Skeletal muscle satellite cell (primary cell): Measurements from ENCODE around the gene CENPF.
A peak's percentile ranks its signal among the peaks of the same experiment; 100 is the strongest.
"Not testable (repeated sequence)": the region's sequence is repeated elsewhere in the genome, so short reads cannot be mapped to it uniquely, and the experiment has no call there.

Experiments used
- H3K27me3 ChIP-seq: 2 replicates; pipeline ENCODE4 v1.7.0; 2013; ENCODE audit warnings: low read length; ENCODE audit not compliant: control insufficient read depth, insufficient read depth
- H3K36me3 ChIP-seq: 2 replicates; pipeline ENCODE4 v1.7.0; 2013; ENCODE audit warnings: mild to moderate bottlenecking, control low read depth, low read length; ENCODE audit not compliant: insufficient read depth
- H3K4me1 ChIP-seq: 2 replicates; pipeline ENCODE4 v1.7.0; 2013; ENCODE audit warnings: low read length; ENCODE audit not compliant: control insufficient read depth, insufficient read depth
- H3K4me2 ChIP-seq: 2 replicates; pipeline ENCODE4 v1.7.0; 2013; ENCODE audit warnings: mild to moderate bottlenecking, low read length
- H3K4me3 ChIP-seq: 2 replicates; pipeline ENCODE4 v1.7.0; 2013; ENCODE audit warnings: low read length
- H3K9ac ChIP-seq: 2 replicates; pipeline ENCODE4 v1.7.0; 2013; ENCODE audit warnings: mild to moderate bottlenecking, low read depth, low read length, moderate library complexity
- H3K9me3 ChIP-seq: replicated peaks from 2 replicates; pipeline ENCODE4 v1.7.0; 2013; ENCODE audit warnings: mild to moderate bottlenecking, control low read depth, low read length

Gene CENPF

DNA sequence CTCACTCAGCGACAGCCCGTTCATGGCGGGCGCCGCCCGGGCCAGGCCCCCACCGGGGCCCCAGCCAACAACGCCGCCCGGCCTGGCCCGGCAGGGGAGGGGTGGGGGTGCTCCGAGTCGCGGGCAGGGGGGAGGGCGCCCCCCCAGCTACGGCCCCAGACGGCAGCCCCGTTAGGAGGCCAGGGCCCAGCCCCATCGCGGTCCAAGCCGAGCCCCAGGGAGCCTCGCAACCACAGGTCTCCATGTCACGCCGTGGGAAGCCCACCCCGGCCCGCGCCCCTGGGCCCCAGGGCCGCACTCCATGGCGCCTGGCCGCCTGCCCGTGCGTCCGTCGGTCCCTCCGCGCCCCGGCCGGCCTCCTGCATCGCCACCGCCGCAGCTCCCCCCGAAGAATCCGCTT lies 5.8 kb downstream of the CENPF start:
- not testable (repeated sequence) for H3K9me3 ChIP-seq, H3K27me3 ChIP-seq, H3K4me3 ChIP-seq, H3K4me2 ChIP-seq, H3K36me3 ChIP-seq, H3K9ac ChIP-seq
- peaks cover 13% of the 10 kb centered on the region for H3K4me1 ChIP-seq

DNA sequence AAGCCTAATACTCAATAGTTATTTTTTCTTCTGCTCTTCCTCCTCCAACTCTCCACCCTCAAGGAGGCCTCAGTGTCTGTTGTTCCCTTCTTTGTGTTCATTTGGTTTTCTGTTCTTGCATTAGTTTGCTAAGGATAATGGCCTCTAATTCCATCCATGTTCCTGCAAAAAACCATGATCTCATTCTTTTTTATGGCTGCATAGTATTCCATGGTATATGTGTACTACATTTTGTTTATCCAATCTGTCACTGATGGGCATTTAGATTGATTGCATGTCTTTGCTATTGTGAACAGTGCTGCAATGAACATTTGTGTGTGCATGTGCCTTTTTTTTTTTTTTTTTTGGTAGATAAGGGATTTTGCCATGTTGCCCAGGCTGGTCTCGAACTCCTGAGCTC lies 6.7 kb downstream of the CENPF start:
- Histone ChIP-seq H3K4me1 (peaks cover 12% of the 10 kb centered on the region), H3K9me3 (no peaks in the 10 kb centered on the region), H3K4me3 (no peak overlapping the region), H3K9ac (no peak overlapping the region), H3K36me3 (no peaks in the 10 kb centered on the region), H3K27me3 (no peaks in the 10 kb centered on the region), H3K4me2 (no peak overlapping the region)

DNA sequence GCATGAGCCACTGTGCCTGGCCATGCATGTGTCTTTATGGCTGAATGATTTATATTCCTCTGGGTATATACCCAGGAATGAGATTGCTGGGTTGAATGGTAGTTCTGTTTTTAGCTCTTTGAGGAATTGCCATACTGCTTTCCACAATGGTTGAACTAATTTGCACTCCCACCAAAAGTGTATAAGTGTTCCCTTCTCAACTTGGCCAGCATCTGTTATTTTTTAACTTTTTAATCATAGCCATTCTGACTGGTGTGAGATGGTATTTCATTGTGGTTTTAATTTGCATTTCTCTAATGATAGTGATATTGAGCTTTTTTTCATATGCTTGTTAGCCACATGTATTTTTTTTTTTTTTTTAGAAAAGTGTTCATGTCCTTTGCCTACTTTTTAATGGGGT lies 7.1 kb downstream of the CENPF start:
- H3K4me3 ChIP-seq, H3K9me3 ChIP-seq, H3K27me3 ChIP-seq, H3K36me3 ChIP-seq, H3K9ac ChIP-seq, H3K4me2 ChIP-seq: not testable (repeated sequence)
- peaks cover 11% of the 10 kb centered on the region for H3K4me1 ChIP-seq

DNA sequence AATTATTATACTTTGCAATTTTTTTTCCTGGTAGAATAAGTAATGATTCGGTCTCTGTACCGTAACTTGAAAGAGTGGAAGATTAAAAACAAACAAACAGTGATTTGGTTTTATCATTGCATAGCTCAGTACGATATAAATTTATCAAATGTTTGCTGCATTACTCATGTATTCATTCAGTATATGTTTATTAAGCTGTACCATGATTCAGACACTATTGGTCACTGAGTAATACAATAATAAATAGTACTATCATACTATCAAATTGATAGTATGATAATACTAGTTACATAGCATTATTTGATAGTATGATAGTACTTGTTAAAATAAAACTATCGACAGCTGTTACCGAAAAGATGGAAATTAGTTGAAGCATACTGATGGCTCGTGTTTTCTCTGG lies 12.1 kb downstream of the CENPF start:
- H3K36me3 ChIP-seq: peaks cover 6% of the 10 kb centered on the region
- H3K4me3 ChIP-seq: no peak overlapping the region
- H3K9me3 ChIP-seq: no peaks in the 10 kb centered on the region
- H3K4me1 ChIP-seq: peaks cover 18% of the 10 kb centered on the region
- H3K4me2 ChIP-seq: peak overlapping the region; percentile 34
- no peaks in the 10 kb centered on the region for H3K27me3 ChIP-seq
- no peak overlapping the region for H3K9ac ChIP-seq

DNA sequence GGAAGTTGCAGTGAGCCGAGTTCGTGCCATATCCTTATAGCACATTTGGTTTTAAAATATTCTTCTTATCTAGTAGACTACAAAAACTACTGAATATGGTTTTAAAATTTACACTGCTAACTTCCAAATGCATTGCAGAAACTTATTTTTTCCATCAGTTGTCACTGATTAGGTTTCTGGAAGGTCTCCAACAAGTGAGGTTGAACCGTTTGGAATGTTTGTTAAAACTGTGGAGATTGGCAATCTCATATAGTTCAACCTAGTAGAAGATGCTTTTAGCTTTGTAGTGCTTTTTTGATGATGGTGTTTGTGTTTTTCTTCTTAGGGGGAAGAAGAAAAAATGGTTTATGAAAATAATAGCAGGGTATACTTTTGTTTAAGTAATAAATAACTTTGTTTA lies 12.9 kb downstream of the CENPF start:
- H3K4me2 ChIP-seq: no peak overlapping the region
- no peak overlapping the region for H3K4me3 ChIP-seq
- peaks cover 13% of the 10 kb centered on the region for H3K36me3 ChIP-seq
- H3K4me1 ChIP-seq: peaks cover 18% of the 10 kb centered on the region
- H3K9ac ChIP-seq: no peak overlapping the region
- no peaks in the 10 kb centered on the region for H3K9me3 ChIP-seq
- H3K27me3 ChIP-seq: no peaks in the 10 kb centered on the region

DNA sequence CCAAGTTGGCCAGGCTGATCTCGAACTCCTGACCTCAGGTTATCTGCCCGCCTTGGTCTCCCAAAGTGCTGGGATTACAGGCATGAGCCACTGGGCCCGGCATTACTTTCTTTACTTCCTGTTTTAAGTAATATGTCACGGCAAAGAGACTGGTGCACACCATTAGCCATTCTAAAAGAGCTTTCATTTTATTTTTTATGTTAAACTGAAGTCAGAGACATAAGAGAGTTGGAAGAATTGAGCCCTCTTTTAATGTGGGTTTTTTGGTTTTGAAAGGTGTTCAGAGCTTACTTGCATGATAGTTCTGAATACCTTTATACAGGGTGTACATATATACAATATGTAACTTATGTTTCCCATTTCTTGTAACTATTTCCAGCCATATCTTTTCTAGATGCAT lies 14.3 kb downstream of the CENPF start:
- peaks cover 25% of the 10 kb centered on the region for H3K36me3 ChIP-seq
- H3K4me1 ChIP-seq: peaks cover 18% of the 10 kb centered on the region
- no peaks in the 10 kb centered on the region for H3K27me3 ChIP-seq
- no peak overlapping the region for H3K4me2 ChIP-seq
- no peak overlapping the region for H3K9ac ChIP-seq
- no peaks in the 10 kb centered on the region for H3K9me3 ChIP-seq
- no peak overlapping the region for H3K4me3 ChIP-seq

DNA sequence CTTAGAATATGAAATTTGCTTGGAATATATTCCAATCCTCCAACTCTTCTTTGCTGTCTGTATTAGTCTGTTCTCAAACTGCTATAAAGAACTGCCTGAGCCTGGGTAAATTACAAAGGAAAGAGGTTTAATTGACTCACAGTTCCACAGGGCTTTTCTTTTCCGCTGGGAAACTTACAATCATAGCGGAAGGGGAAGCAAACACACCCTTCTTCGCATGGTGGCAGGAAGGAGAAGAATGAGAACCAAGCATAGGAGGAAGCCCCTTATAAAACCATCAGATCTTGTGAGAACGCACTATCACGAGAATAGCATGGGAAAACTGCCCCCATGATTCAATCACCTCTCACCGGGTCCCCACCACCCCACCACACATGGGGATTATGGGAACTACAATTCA lies 14.8 kb downstream of the CENPF start:
- Histone ChIP-seq H3K36me3 (peaks cover 28% of the 10 kb centered on the region), H3K4me1 (peaks cover 18% of the 10 kb centered on the region), H3K9me3 (no peaks in the 10 kb centered on the region), H3K9ac (no peak overlapping the region), H3K4me3 (no peak overlapping the region), H3K4me2 (no peak overlapping the region), H3K27me3 (no peaks in the 10 kb centered on the region)

DNA sequence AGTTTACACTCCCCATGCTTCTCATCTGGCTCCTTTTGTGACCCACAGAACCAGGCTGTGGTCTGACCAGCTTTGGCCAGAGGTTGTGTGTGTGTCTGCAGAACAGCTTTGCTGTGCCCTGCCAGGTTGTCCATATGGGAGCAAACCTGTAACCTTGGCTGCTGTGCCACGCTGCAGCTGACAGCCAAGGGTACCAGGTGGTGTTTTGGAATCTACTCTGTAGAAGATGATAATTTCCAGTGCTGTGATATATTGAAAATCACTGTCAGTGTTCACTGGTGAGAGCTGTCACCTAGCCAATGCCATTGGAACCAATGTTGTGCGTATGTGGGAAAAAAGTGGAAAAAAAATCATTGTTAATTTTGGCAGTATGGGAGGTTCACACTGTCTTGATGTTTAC lies 18.2 kb downstream of the CENPF start:
- Histone ChIP-seq H3K4me3 (no peak overlapping the region), H3K4me2 (no peak overlapping the region), H3K27me3 (no peaks in the 10 kb centered on the region), H3K4me1 (peaks cover 5% of the 10 kb centered on the region), H3K9me3 (no peaks in the 10 kb centered on the region), H3K9ac (no peak overlapping the region), H3K36me3 (peaks cover 34% of the 10 kb centered on the region)

DNA sequence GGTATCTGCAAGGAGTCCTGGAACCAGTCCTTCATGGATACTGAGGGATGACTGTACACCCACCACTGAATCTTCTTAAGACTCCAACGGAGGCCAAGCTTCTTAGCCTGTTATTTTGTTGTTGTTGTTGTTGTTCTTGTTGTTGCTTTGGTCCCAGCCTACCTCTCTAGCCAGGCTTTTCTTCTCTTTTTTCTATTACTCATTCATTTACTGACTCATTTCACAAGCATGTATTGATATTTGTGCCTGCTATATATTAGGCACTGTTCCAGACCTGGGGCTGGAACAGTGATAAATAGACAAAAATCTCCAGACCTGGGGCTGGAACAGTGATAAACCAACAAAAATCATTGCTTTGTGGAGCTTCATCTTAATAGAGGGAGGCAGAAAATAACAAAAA lies 20.4 kb downstream of the CENPF start:
- no peaks in the 10 kb centered on the region for H3K9me3 ChIP-seq
- no peaks in the 10 kb centered on the region for H3K27me3 ChIP-seq
- no peak overlapping the region for H3K4me3 ChIP-seq
- peaks cover 5% of the 10 kb centered on the region for H3K4me1 ChIP-seq
- no peak overlapping the region for H3K4me2 ChIP-seq
- H3K9ac ChIP-seq: no peak overlapping the region
- H3K36me3 ChIP-seq: peaks cover 28% of the 10 kb centered on the region

DNA sequence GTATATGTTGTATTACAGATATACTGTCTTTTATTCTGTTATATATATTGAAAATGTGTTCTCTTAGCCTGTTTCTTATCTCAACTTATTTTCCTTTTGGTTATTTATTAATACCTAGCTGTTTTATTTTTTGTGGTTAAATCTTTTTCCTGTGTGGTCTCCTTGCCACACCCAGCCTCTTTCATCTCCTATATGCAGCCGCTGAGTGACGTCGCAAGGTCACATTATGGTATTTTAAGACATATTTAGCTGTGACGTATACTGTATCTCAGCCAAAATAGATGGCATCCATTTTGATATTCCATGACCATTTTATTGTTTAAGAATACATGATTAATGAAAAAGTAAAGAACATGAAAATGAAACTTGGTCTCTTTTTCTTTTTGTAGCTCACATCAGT lies 29.1 kb downstream of the CENPF start:
- Histone ChIP-seq H3K4me2 (no peak overlapping the region), H3K9ac (no peak overlapping the region), H3K36me3 (peaks cover 41% of the 10 kb centered on the region), H3K9me3 (no peaks in the 10 kb centered on the region), H3K4me1 (no peaks in the 10 kb centered on the region), H3K4me3 (no peak overlapping the region), H3K27me3 (no peaks in the 10 kb centered on the region)

DNA sequence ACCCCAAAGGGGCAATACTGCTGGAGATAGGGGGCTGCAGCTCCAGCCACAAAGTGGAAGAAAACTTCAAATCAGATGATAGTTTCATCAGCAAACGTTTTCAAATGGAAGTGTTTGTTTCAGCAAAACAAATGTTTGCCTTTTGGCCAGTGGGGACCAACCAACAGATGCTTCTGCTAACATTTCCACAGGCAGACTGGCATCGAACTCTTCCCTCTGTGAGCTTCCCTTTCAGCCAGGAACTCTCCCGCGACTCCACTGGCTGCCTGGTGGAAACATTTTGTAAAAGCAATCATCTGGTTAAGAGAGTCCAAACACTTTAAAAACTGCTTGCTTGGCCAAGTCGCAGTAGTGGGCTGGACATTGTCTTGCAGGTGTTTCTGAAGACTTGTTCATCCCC lies 30.7 kb downstream of the CENPF start:
- Histone ChIP-seq H3K9me3 (no peaks in the 10 kb centered on the region), H3K27me3 (no peaks in the 10 kb centered on the region), H3K4me3 (no peak overlapping the region), H3K9ac (no peak overlapping the region), H3K36me3 (peaks cover 47% of the 10 kb centered on the region), H3K4me2 (no peak overlapping the region), H3K4me1 (peaks cover 6% of the 10 kb centered on the region)

DNA sequence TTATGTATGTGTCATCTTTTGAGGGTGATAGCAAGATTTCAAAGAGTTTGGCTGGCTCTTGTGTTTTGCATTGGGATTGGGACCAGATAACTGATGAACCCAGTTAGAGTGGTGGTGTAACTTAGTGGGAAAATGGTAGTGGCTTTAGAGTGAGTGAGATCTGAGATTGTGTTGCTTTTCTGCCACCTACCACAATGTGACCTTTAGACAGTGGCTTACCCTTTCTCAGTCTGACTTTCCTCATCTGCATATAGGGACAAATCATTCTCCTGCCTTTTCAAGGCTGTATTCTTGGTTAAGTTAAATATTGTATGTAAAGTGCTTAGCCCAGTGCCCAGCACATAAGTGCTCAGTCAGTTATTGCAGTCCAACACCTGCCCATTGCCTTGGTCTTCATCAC lies 31.3 kb downstream of the CENPF start:
- H3K4me3 ChIP-seq: no peak overlapping the region
- no peak overlapping the region for H3K4me2 ChIP-seq
- no peaks in the 10 kb centered on the region for H3K27me3 ChIP-seq
- H3K36me3 ChIP-seq: peaks cover 46% of the 10 kb centered on the region
- H3K4me1 ChIP-seq: peaks cover 6% of the 10 kb centered on the region
- no peaks in the 10 kb centered on the region for H3K9me3 ChIP-seq
- H3K9ac ChIP-seq: no peak overlapping the region
